Kidney glomerular epithelial cell (primary cell): ENCODE measurements around the gene MCMBP.
"Not testable (repeated sequence)": the region's sequence is repeated elsewhere in the genome, so short reads cannot be mapped to it uniquely, and the experiment has no call there.

Experiments used
- DNase-seq: peaks from one replicate; lab custom pipeline; 2025; lab: John Stamatoyannopoulos, UW

MCMBP gene

GRCh38 chr10:119827430-119827829 is 45.2 kb downstream of the MCMBP start:
- no peak for DNase-seq

GRCh38 chr10:119826771-119827170 is 45.9 kb downstream of the MCMBP start:
- no peak for DNase-seq

GRCh38 chr10:119824299-119824698 is 48.3 kb downstream of the MCMBP start:
- DNase-seq: no peak

- DNase-seq: no peak
Observed at GRCh38 chr10:119821182-119821581, 51.5 kb downstream of the MCMBP start.

- DNase-seq: no peak
Observed at GRCh38 chr10:119818889-119819270, 53.8 kb downstream of the MCMBP start.

- DNase-seq: no peak
Observed at GRCh38 chr10:119817991-119818888, 54.4 kb downstream of the MCMBP start.

GRCh38 chr10:119815671-119816070 is 57.0 kb downstream of the MCMBP start:
- no peak for DNase-seq

- DNase-seq: no peak
Observed at GRCh38 chr10:119812684-119813083, 60.0 kb downstream of the MCMBP start.

- no peak for DNase-seq
Observed at GRCh38 chr10:119811122-119811521, 61.5 kb downstream of the MCMBP start.

- no peak for DNase-seq
Observed at GRCh38 chr10:119807960-119808697, 64.5 kb downstream of the MCMBP start.

GRCh38 chr10:119806334-119807130 is 66.1 kb downstream of the MCMBP start:
- no peak for DNase-seq

GRCh38 chr10:119805702-119806230 is 66.9 kb downstream of the MCMBP start:
- no peak for DNase-seq

- DNase-seq: peak; percentile 38
Observed at GRCh38 chr10:119803264-119803663, 69.4 kb downstream of the MCMBP start.

- DNase-seq: no peak
Observed at GRCh38 chr10:119801998-119802538, 70.6 kb downstream of the MCMBP start.

GRCh38 chr10:119801176-119801575 is 71.5 kb downstream of the MCMBP start:
- DNase-seq: no peak

- no peak for DNase-seq
Observed at GRCh38 chr10:119796039-119796438, 76.6 kb downstream of the MCMBP start.

GRCh38 chr10:119795101-119795500 is 77.5 kb downstream of the MCMBP start:
- DNase-seq: not testable (repeated sequence)

GRCh38 chr10:119786117-119786769 is 86.4 kb downstream of the MCMBP start:
- DNase-seq: peak; percentile 15

- DNase-seq: no peak
Observed at GRCh38 chr10:119784340-119785067, 88.1 kb downstream of the MCMBP start.

- DNase-seq: no peak
Observed at GRCh38 chr10:119783665-119784027, 89.0 kb downstream of the MCMBP start.
